AG04450 (cell line): ENCODE measurements around the gene ACTR6. TPM values are rescaled to one million over a fixed set of nuclear protein-coding genes. Genes with fewer than 3 reads are reported as not detected.

Experiments
- CTCF ChIA-PET: fragments of 300-600, 350-600 bp; formaldehyde crosslinking; extraction: SDS; loops from one replicate; lab custom pipeline; 2022; ENCODE audit warnings: antibody characterized with exemption, inconsistent platforms; lab: Charles Lee
- POLR2A ChIA-PET: fragments of 350-600 bp; formaldehyde crosslinking; extraction: SDS; loops from one replicate; lab custom pipeline; 2021; ENCODE audit warnings: antibody characterized with exemption, inconsistent platforms; lab: Yijun Ruan, JAX
- DNase-seq: peaks from one replicate; pipeline ENCODE4 v3.0.0-alpha.2; 2011; ENCODE audit warnings: low read depth, low spot score
- H3K27ac ChIP-seq: one replicate; pipeline ENCODE4 v1.5.1; 2012; ENCODE audit warnings: low read depth, low read length, control low read depth
- H3K27me3 ChIP-seq: one replicate; pipeline ENCODE4 v1.6.0; 2012; ENCODE audit warnings: low read length; ENCODE audit not compliant: control insufficient read depth, insufficient read depth
- H3K4me3 ChIP-seq: 2 replicates; pipeline ENCODE4 v1.5.1; 2011; ENCODE audit warnings: mild to moderate bottlenecking, low read depth, low read length, control low read depth
- H3K9me3 ChIP-seq: 2 replicates; pipeline ENCODE4 v1.5.1; 2012; ENCODE audit warnings: low read length; ENCODE audit not compliant: control insufficient read depth, insufficient read depth
- CTCF ChIP-seq: IDR thresholded peaks from 2 replicates; pipeline ENCODE4 v1.5.1; 2011; ENCODE audit warnings: low read depth, low read length, control low read depth, inconsistent platforms
- polyA plus RNA-seq: library from polyadenylated mRNA; depleted of rRNA; stranded (reverse); fragments of >200 nt; gene quantifications from 2 replicates; pipeline ENCODE4 v1.2.3, GENCODE V29; 2011

ACTR6 gene
- polyA plus RNA-seq, 1 experiment, result 23.8 TPM

- no peak overlapping the region for H3K27ac ChIP-seq
- TF ChIP-seq CTCF, result no peak
- no peaks in the 10 kb centered on the region for H3K9me3 ChIP-seq
- DNase-seq, result no peak
- peaks cover 8% of the 10 kb centered on the region for H3K27me3 ChIP-seq
- peak overlapping the region; percentile 46 for H3K4me3 ChIP-seq
- ChIA-PET CTCF (interaction anchor here (1.3 to 3.4 kb wide), 2 partner anchors 9 to 10 kb away, joined by 3 to 29 read pairs; no protein-coding TSS in a partner anchor), POLR2A (no interaction called here)
Measured at GRCh38 chr12:100163416-100164152, 37.0 kb upstream of the ACTR6 start.

- ChIA-PET CTCF (interaction anchor here (1.3 to 3.4 kb wide), 2 partner anchors 9 to 10 kb away, joined by 3 to 29 read pairs; no protein-coding TSS in a partner anchor), POLR2A (no interaction called here)
- DNase-seq, result no peak
- peak overlapping the region; percentile 46 for H3K4me3 ChIP-seq
- peaks cover 6% of the 10 kb centered on the region for H3K27me3 ChIP-seq
- H3K27ac ChIP-seq, result no peak overlapping the region
- no peak for TF ChIP-seq CTCF
- no peaks in the 10 kb centered on the region for H3K9me3 ChIP-seq
Measured at GRCh38 chr12:100164153-100164704, 36.4 kb upstream of the ACTR6 start.

GRCh38 chr12:100165356-100165755 lies 35.3 kb upstream of the ACTR6 start:
- peaks cover 5% of the 10 kb centered on the region for H3K27me3 ChIP-seq
- CTCF ChIA-PET, result interaction anchor here (3.4 kb wide), 1 partner anchor 11 kb away, joined by 29 read pairs; no protein-coding TSS in a partner anchor
- H3K4me3 ChIP-seq, result no peak overlapping the region
- no peak overlapping the region for H3K27ac ChIP-seq
- no peak for DNase-seq
- no peaks in the 10 kb centered on the region for H3K9me3 ChIP-seq
- no peak for TF ChIP-seq CTCF
- POLR2A ChIA-PET, result no interaction called here

GRCh38 chr12:100166232-100166631 lies 34.4 kb upstream of the ACTR6 start:
- H3K4me3 ChIP-seq, result no peak overlapping the region
- no peak overlapping the region for H3K27ac ChIP-seq
- TF ChIP-seq CTCF, result no peak
- no peaks in the 10 kb centered on the region for H3K9me3 ChIP-seq
- H3K27me3 ChIP-seq, result peaks cover 5% of the 10 kb centered on the region
- CTCF ChIA-PET, result no interaction called here
- no peak for DNase-seq
- POLR2A ChIA-PET, result no interaction called here

GRCh38 chr12:100168562-100168961 lies 32.1 kb upstream of the ACTR6 start:
- CTCF ChIA-PET, result interaction anchor here (0.7 to 1.9 kb wide), 4 partner anchors 13 to 252 kb away, joined by 3 to 10 read pairs (median 3); no protein-coding TSS in a partner anchor

More at GRCh38 chr12:100168562-100168961, 32.1 kb upstream of the ACTR6 start:
- Histone ChIP-seq H3K9me3 (no peaks in the 10 kb centered on the region), H3K27ac (no peak overlapping the region), H3K27me3 (peaks cover 5% of the 10 kb centered on the region), H3K4me3 (no peak overlapping the region)
- POLR2A ChIA-PET, result no interaction called here
- no peak for TF ChIP-seq CTCF
- DNase-seq, result no peak
